B cell (primary cell): ENCODE data around the gene USP34. TPM values are rescaled to one million over a fixed set of nuclear protein-coding genes. Genes with fewer than 3 reads are reported as not detected.
A peak's percentile ranks its signal among the peaks of the same experiment; 100 is the strongest.

ENCODE experiments used
- ATAC-seq: fragments of 200-7000 bp; cut with Tn5 transposase; one replicate; pipeline ENCODE4 v1.10.0; 2021; ENCODE audit warnings: low read depth, mild to moderate bottlenecking, moderate number of reproducible peaks, moderate library complexity
- CTCF ChIA-PET: fragments of 350-600 bp; sonication (Branson Sonifier 250); formaldehyde crosslinking; loops from one replicate; lab custom pipeline; 2021; ENCODE audit warnings: antibody characterized with exemption, inconsistent platforms; lab: Charles Lee
- POLR2A ChIA-PET: fragments of 350-600 bp; sonication (Branson Sonifier 250); formaldehyde crosslinking; loops from one replicate; lab custom pipeline; 2021; ENCODE audit warnings: antibody characterized with exemption; lab: Charles Lee
- DNase-seq: peaks from one replicate; pipeline ENCODE4 v3.0.0; 2013
- H2AFZ ChIP-seq: 2 replicates; pipeline ENCODE4 v1.6.1; 2012; ENCODE audit warnings: mild to moderate bottlenecking, low read depth, low read length; ENCODE audit not compliant: insufficient read depth, poor library complexity, severe bottlenecking
- H3K27ac ChIP-seq, 2 donors: 1 replicate in 1 of 2; 2 replicates in 1 of 2; pipeline ENCODE4 v1.5.1; 2012 to 2013; ENCODE audit warnings: low read length in 2 of 2, mild to moderate bottlenecking in 2 of 2, moderate library complexity in 1 of 2
- H3K27me3 ChIP-seq, 4 experiments: fragments of 200-600 bp in 1 of 4; sonication (generic) in 1 of 4; replicated peaks in 1 of 4; 1 replicate in 2 of 4; 2 replicates in 2 of 4; pipeline versions ENCODE4 v1.6.1 to v1.7.0; 2013 to 2016; ENCODE audit warnings: low read length in 3 of 4, mild to moderate bottlenecking in 2 of 4, mixed read lengths in 1 of 4, moderate library complexity in 1 of 4; ENCODE audit not compliant: insufficient read depth in 4 of 4, control insufficient read depth in 3 of 4; ENCODE audit errors: control extremely low read depth in 1 of 4
- H3K36me3 ChIP-seq, 2 experiments: replicated peaks in 1 of 2; 1 replicate in 1 of 2; 2 replicates in 1 of 2; pipeline versions ENCODE4 v1.6.1 to v1.7.1; 2013; ENCODE audit warnings: low read length in 1 of 2; ENCODE audit not compliant: insufficient read depth in 2 of 2, control insufficient read depth in 1 of 2; ENCODE audit errors: control extremely low read depth in 1 of 2, extremely low read depth in 1 of 2
- H3K4me1 ChIP-seq, 2 donors: fragments of 200-600 bp in 1 of 2; sonication (generic) in 1 of 2; 1 replicate in 1 of 2; 2 replicates in 1 of 2; pipeline versions ENCODE4 v1.5.1 to v1.6.1; 2013 to 2017; ENCODE audit warnings: low read length in 2 of 2; ENCODE audit not compliant: control insufficient read depth in 2 of 2, insufficient read depth in 2 of 2
- H3K4me2 ChIP-seq: replicated peaks from 2 replicates; pipeline ENCODE3; 2012; ENCODE audit warnings: mild to moderate bottlenecking, low read depth, low read length; ENCODE audit not compliant: poor library complexity, severe bottlenecking
- H3K4me3 ChIP-seq, 5 experiments: fragments of 200-600 bp in 1 of 5; sonication (generic) in 1 of 5; 1 replicate in 3 of 5; 2 replicates in 2 of 5; pipeline versions ENCODE4 v1.5.1 to v1.7.0; 2011 to 2016; ENCODE audit warnings: low read length in 4 of 5, mild to moderate bottlenecking in 4 of 5, low read depth in 2 of 5, control low read depth in 1 of 5, moderate library complexity in 1 of 5; ENCODE audit not compliant: insufficient read depth in 1 of 5; ENCODE audit errors: control extremely low read depth in 1 of 5, extremely low read depth in 1 of 5
- H3K79me2 ChIP-seq: fragments of 200-600 bp; sonication (generic); one replicate; pipeline ENCODE4 v1.6.0; 2016; ENCODE audit warnings: low read length; ENCODE audit not compliant: control insufficient read depth, insufficient read depth
- H3K9ac ChIP-seq: fragments of 200-600 bp; sonication (generic); 2 replicates; pipeline ENCODE4 v1.6.1; 2017; ENCODE audit warnings: mild to moderate bottlenecking, low read length, moderate library complexity
- H3K9me3 ChIP-seq, 3 donors: one replicate each; pipeline versions ENCODE4 v1.6.1 to v1.7.1; 2013; ENCODE audit warnings: low read length in 2 of 3; ENCODE audit not compliant: control insufficient read depth in 2 of 3, insufficient read depth in 1 of 3; ENCODE audit errors: control extremely low read depth in 1 of 3
- H4K20me1 ChIP-seq: 2 replicates; pipeline ENCODE4 v1.6.0; 2012; ENCODE audit warnings: mild to moderate bottlenecking, low read length; ENCODE audit not compliant: insufficient read depth, control insufficient read depth, poor library complexity, severe bottlenecking
- H3K27ac Mint-ChIP-seq: one replicate; pipeline ENCODE4 v1.8.0; 2021; ENCODE audit warnings: mixed read lengths
- H3K27me3 Mint-ChIP-seq: one replicate; pipeline ENCODE4 v1.8.0; 2021; ENCODE audit warnings: mixed read lengths
- H3K4me1 Mint-ChIP-seq: one replicate; pipeline ENCODE4 v1.8.0; 2021; ENCODE audit warnings: mixed read lengths
- H3K4me3 Mint-ChIP-seq: one replicate; pipeline ENCODE4 v1.8.0; 2021; ENCODE audit warnings: mixed read lengths
- H3K9me3 Mint-ChIP-seq: one replicate; pipeline ENCODE4 v1.8.0; 2022; ENCODE audit warnings: mixed read lengths; ENCODE audit not compliant: insufficient read depth
- CTCF ChIP-seq: fragments of 200-600 bp; IDR thresholded peaks from one replicate; pipeline ENCODE4 v1.8.0; 2022; ENCODE audit warnings: antibody characterized with exemption, mild to moderate bottlenecking
- EZH2 ChIP-seq: IDR thresholded peaks from 2 replicates; pipeline ENCODE4 v1.6.1; 2012; ENCODE audit warnings: borderline replicate concordance, low read depth, mild to moderate bottlenecking, moderate library complexity, low read length; ENCODE audit not compliant: insufficient read depth, poor library complexity, severe bottlenecking
- WGBS: methylation state at CpG from one replicate; pipeline ENCODE4 v1.1.5; 2013; ENCODE audit warnings: missing lambda C conversion rate; ENCODE audit not compliant: insufficient coverage; 5-methylcytosine and 5-hydroxymethylcytosine counted together
- intact Hi-C: fragments of 100-400 bp; cut with micrococcal nuclease; formaldehyde crosslinking; loops from one replicate; pipeline ENCODE4 v1.10.0; 2022
- polyA plus RNA-seq: library from polyadenylated mRNA; depleted of rRNA; stranded (reverse); fragments of >200 nt; gene quantifications from 2 replicates; pipeline ENCODE4 v1.2.3, GENCODE V29; 2012
- total RNA-seq, 2 donors: library from RNA; stranded (reverse); fragments of 120-200 nt in 1 of 2; gene quantifications; 1 replicate in 1 of 2; 2 replicates in 1 of 2; pipeline versions ENCODE4 v1.2.3 to v1.2.4, GENCODE V29; 2013 to 2022

The USP34 gene
- total and polyA plus RNA-seq, 2 donors (not counting 1 experiment from before 2014, with no cell fraction given) = 70.3 to 311 TPM

GRCh38 chr2:61443342-61444041 is 27.4 kb downstream of the USP34 start:
- Mint-ChIP-seq H3K9me3 (peaks cover 8% of the 10 kb centered on the region), H3K27me3 (no peaks in the 10 kb centered on the region), H3K4me1 (peaks cover 75% of the 10 kb centered on the region), H3K4me3 (peak overlapping the region; percentile 72), H3K27ac (peak overlapping the region; percentile 66)
- CTCF ChIA-PET = interaction anchor here (0.6 to 5.2 kb wide), 4 partner anchors 18 to 63 kb away, joined by 3 to 29 read pairs (median 4); no protein-coding TSS in a partner anchor
- Histone ChIP-seq H3K4me1 (peaks cover 50 to 57% of the 10 kb centered on the region in 2 donors), H3K27me3 (no peaks in the 10 kb centered on the region), H4K20me1 (peaks cover 64% of the 10 kb centered on the region), H2AFZ (no peak overlapping the region), H3K4me3 (no peak overlapping the region), H3K9ac (no peak overlapping the region), H3K79me2 (peaks cover 99% of the 10 kb centered on the region), H3K27ac (peak overlapping the region; percentile 15 to 28), H3K9me3 (peaks cover 0 to 14% (median 0%) of the 10 kb centered on the region in 3 donors), H3K36me3 (no peaks in the 10 kb centered on the region), H3K4me2 (peak overlapping the region; percentile 47)
- intact Hi-C loops = loop anchor here (1.0 to 2.0 kb wide), 2 partner anchors 17 to 27 kb away; partner anchors contain the start of gene USP34
- WGBS = 40% methylated on average over 2 of the region's 7 CpGs
- no peak for TF ChIP-seq CTCF
- TF ChIP-seq EZH2 = no peak
- ATAC-seq = peak; percentile 82
- peak; percentile 74 for DNase-seq
- POLR2A ChIA-PET = interaction anchor here (0.6 to 0.7 kb wide), 2 partner anchors 33 to 87 kb away, joined by 4 to 5 read pairs; no protein-coding TSS in a partner anchor
